Ascending aorta (tissue), 2 donors: ENCODE measurements around the gene RTL10. TPM values are rescaled to one million over a fixed set of nuclear protein-coding genes. Genes with fewer than 3 reads are reported as not detected.

ENCODE experiments used
- DNase-seq, 2 donors: peaks; one replicate each; pipeline ENCODE4 v3.0.0-alpha.2; 2019; ENCODE audit warnings: low spot score in 2 of 2
- H3K27ac ChIP-seq, 2 donors: fragments of 200-600 bp; sonication (generic); one replicate each; pipeline ENCODE4 v1.5.1; 2016 to 2017; ENCODE audit warnings: mild to moderate bottlenecking in 1 of 2
- H3K27me3 ChIP-seq: fragments of 200-600 bp; sonication (generic); one replicate; pipeline ENCODE4 v1.5.1; 2017
- H3K36me3 ChIP-seq, 2 donors: fragments of 200-600 bp; sonication (generic); one replicate each; pipeline ENCODE4 v1.5.1; 2016
- H3K4me1 ChIP-seq, 2 donors: fragments of 200-600 bp; sonication (generic); one replicate each; pipeline ENCODE4 v1.5.1; 2016 to 2017; ENCODE audit warnings: mild to moderate bottlenecking in 1 of 2
- H3K4me3 ChIP-seq, 2 donors: fragments of 200-600 bp; sonication (generic); one replicate each; pipeline ENCODE4 v1.5.1; 2016 to 2017; ENCODE audit warnings: mild to moderate bottlenecking in 1 of 2
- H3K9me3 ChIP-seq, 2 donors: fragments of 200-600 bp; sonication (generic); one replicate each; pipeline ENCODE4 v1.5.1; 2016
- intact Hi-C: fragments of 100-400 bp; cut with DNase I; formaldehyde crosslinking; loops from one replicate; pipeline ENCODE4 v1.15.1; 2023
- total RNA-seq: library from RNA; depleted of rRNA; stranded (reverse); fragments of >200 nt; gene quantifications from one replicate; pipeline ENCODE4 v1.1.0, GENCODE V29; 2016
- TF ChIP-seq, protein P1 (sequence below), 3 experiments: fragments of 200-600 bp in 2 of 3; fragments of 450-650 bp in 1 of 3; sonication (generic) in 2 of 3; IDR thresholded peaks; one replicate each; pipeline ENCODE4 v1.5.1; 2016 to 2019; ENCODE audit warnings: antibody characterized with exemption in 3 of 3, mild to moderate bottlenecking in 1 of 3, moderate library complexity in 1 of 3

Gene RTL10
- total RNA-seq, 1 donor from 2014 or later, result 8.8 TPM

GRCh38 chr22:19875531-19876313, 21.0 kb upstream of the RTL10 start:
- no peaks in the 10 kb centered on the region for H3K9me3 ChIP-seq
- H3K4me1 ChIP-seq, result peaks cover 16 to 20% of the 10 kb centered on the region in 2 donors
- DNase-seq, result peak; percentile 5 to 64
- no peak overlapping the region for H3K4me3 ChIP-seq
- H3K27me3 ChIP-seq, result no peaks in the 10 kb centered on the region
- H3K36me3 ChIP-seq, result peaks cover 5 to 16% of the 10 kb centered on the region in 2 donors
- peak overlapping the region; percentile 12 to 54 for H3K27ac ChIP-seq
- TF ChIP-seq, protein P1, sequence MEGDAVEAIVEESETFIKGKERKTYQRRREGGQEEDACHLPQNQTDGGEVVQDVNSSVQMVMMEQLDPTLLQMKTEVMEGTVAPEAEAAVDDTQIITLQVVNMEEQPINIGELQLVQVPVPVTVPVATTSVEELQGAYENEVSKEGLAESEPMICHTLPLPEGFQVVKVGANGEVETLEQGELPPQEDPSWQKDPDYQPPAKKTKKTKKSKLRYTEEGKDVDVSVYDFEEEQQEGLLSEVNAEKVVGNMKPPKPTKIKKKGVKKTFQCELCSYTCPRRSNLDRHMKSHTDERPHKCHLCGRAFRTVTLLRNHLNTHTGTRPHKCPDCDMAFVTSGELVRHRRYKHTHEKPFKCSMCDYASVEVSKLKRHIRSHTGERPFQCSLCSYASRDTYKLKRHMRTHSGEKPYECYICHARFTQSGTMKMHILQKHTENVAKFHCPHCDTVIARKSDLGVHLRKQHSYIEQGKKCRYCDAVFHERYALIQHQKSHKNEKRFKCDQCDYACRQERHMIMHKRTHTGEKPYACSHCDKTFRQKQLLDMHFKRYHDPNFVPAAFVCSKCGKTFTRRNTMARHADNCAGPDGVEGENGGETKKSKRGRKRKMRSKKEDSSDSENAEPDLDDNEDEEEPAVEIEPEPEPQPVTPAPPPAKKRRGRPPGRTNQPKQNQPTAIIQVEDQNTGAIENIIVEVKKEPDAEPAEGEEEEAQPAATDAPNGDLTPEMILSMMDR (IDR thresholded peaks at IDR 0.05), result no peak
- intact Hi-C loops, result loop anchor here (5.0 kb wide), 1 partner anchor 33 kb away; no protein-coding TSS in a partner anchor

GRCh38 chr22:19875061-19875530, 20.4 kb upstream of the RTL10 start:
- no peak overlapping the region for H3K4me3 ChIP-seq
- DNase-seq, result peak; percentile 6 to 59
- TF ChIP-seq, protein P1 (IDR thresholded peaks at IDR 0.05), result no peak
- peaks cover 5 to 16% of the 10 kb centered on the region in 2 donors for H3K36me3 ChIP-seq
- peak overlapping the region; percentile 49 to 54 for H3K27ac ChIP-seq
- intact Hi-C loops, result loop anchor here (5.0 kb wide), 1 partner anchor 33 kb away; no protein-coding TSS in a partner anchor
- H3K9me3 ChIP-seq, result no peaks in the 10 kb centered on the region
- no peaks in the 10 kb centered on the region for H3K27me3 ChIP-seq
- H3K4me1 ChIP-seq, result peaks cover 16 to 20% of the 10 kb centered on the region in 2 donors

DNA sequence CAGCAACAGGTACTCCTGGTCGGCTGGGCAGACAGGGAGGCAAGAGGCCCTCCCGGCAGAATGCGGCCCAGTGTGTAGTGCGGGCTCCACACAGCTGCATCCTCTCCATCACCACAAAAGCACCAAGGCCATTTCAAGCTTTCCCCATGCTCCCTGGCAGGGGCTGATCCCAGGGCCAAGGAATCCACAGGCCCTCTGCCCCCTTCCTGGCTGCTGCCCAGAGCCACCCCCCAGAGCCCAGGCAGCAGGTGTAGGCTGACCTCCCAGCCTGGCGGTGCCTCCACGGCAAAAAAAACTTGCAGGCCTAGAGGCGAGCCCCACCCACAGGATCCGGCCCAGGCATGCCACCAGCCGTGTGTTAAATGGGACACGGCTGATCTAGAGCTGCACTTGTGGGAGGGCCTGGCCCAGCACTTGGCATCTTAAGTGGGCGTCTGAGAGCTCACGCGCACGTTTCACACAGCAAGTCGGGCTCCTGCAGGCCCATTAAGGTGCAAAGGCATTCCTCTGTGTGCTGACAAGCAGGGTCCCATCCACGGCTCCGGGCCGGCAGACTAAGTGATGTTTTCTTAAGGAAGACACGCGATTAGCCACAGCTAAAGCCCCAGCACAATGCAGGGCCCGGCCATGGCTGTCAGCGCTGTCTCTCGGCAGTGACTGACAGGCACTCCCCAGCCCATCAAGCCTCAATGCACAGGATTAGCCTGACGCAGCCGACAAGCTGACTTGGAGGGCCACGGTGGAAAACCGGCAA, 19.8 kb upstream of the RTL10 start:
- intact Hi-C loops, result loop anchor here (5.0 kb wide), 1 partner anchor 32 kb away; no protein-coding TSS in a partner anchor
- TF ChIP-seq, protein P1 (IDR thresholded peaks at IDR 0.05), result no peak
- peak overlapping the region; percentile 49 to 54 for H3K27ac ChIP-seq

GRCh38 chr22:19873960-19874306, 19.3 kb upstream of the RTL10 start:
- TF ChIP-seq, protein P1 (IDR thresholded peaks at IDR 0.05), result no peak
- Histone ChIP-seq H3K4me3 (no peak overlapping the region), H3K4me1 (peaks cover 16 to 20% of the 10 kb centered on the region in 2 donors), H3K27ac (no peak overlapping the region), H3K27me3 (no peaks in the 10 kb centered on the region), H3K36me3 (peaks cover 5 to 12% of the 10 kb centered on the region in 2 donors), H3K9me3 (no peaks in the 10 kb centered on the region)
- intact Hi-C loops, result no loop called here
- DNase-seq, result peak; percentile 5 to 56

More for the DNA sequence above, 19.8 kb upstream of the RTL10 start:
- H3K4me3 ChIP-seq, result no peak overlapping the region
- DNase-seq, result peak; percentile 7 to 64
- no peaks in the 10 kb centered on the region for H3K9me3 ChIP-seq
- H3K27me3 ChIP-seq, result no peaks in the 10 kb centered on the region
- peaks cover 5 to 12% of the 10 kb centered on the region in 2 donors for H3K36me3 ChIP-seq
- peaks cover 16 to 20% of the 10 kb centered on the region in 2 donors for H3K4me1 ChIP-seq

DNA sequence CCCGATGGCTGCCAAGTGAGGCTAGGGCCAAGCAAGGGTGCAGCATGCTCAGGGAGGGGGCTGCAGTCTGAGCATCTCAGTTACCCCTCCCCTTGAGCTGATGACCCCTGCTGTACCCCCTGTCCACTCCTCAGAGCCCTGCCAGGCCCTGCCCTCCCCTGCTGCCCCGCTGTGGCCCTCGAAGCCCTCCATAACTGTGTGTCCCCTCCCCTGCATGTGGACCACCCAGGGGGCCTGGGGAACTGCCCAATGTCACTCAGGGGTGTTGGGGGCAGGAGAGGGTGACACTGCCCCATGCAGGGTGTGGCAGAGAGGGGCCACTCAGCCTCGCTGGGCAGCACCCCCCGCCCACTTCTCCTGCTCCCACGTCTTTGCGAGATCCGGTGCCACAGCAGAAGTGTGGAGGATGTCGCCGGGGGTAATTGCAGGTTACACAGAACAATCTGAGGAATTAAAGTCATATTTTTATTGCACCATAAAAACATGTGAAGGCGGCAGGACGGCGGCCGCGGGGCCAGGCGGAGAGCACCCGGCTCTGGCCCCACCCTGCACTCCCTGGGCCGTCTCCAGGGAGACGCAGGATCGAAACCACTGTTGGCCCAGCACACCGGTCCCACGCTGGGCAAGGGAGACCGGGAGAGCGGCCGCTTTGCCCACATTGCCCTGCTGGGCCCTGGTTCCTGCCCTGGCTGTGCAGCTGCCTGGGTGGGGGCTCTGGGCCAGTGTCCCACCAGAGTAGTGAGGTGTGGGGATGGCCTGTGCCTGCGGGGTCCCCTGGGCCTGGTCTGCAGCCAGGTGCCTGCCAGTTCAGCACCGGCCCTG, 18.7 kb upstream of the RTL10 start:
- Histone ChIP-seq H3K4me3 (no peak overlapping the region), H3K36me3 (peaks cover 5 to 11% of the 10 kb centered on the region in 2 donors), H3K27ac (no peak overlapping the region), H3K9me3 (no peaks in the 10 kb centered on the region), H3K27me3 (no peaks in the 10 kb centered on the region), H3K4me1 (peaks cover 16 to 20% of the 10 kb centered on the region in 2 donors)
- TF ChIP-seq, protein P1 (IDR thresholded peaks at IDR 0.05), result no peak
- intact Hi-C loops, result no loop called here
- DNase-seq, result peak; percentile 1 to 62
